ENCODE data around the gene MRPL36. TPM values are rescaled to one million over a fixed set of nuclear protein-coding genes. Genes with fewer than 3 reads are reported as not detected.

The MRPL36 gene
- total and polyA plus RNA-seq, 2 experiments from 2014 or later: 47.5 to 149 TPM

DNA sequence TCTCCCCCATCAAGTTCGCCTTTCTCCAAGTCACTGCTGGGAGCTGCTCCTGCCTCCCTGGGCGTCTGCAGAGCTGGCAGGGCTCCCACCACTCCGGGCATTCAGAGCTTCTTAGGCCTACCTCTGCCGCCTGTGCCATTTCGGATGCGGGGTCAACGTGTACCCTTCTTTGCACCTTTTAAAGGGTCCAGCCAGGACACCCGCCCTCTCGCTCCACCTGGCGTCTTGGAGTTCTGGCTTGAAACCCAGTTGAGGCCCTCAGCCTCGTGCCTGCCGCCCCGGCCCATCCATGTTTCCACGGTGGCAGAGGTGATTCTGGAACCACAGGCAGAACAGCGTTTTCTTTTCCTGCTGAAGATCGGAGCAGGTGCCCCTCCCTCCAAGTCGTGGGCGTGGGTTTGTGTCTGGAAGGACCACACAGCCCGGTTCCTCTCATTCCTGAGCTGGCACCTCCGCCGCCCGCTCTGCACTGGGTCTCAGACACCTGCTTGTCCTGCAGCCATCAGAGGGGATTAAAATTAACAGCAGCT is 34.5 kb upstream of the MRPL36 start (continued):
- TF ChIP-seq, protein P1, sequence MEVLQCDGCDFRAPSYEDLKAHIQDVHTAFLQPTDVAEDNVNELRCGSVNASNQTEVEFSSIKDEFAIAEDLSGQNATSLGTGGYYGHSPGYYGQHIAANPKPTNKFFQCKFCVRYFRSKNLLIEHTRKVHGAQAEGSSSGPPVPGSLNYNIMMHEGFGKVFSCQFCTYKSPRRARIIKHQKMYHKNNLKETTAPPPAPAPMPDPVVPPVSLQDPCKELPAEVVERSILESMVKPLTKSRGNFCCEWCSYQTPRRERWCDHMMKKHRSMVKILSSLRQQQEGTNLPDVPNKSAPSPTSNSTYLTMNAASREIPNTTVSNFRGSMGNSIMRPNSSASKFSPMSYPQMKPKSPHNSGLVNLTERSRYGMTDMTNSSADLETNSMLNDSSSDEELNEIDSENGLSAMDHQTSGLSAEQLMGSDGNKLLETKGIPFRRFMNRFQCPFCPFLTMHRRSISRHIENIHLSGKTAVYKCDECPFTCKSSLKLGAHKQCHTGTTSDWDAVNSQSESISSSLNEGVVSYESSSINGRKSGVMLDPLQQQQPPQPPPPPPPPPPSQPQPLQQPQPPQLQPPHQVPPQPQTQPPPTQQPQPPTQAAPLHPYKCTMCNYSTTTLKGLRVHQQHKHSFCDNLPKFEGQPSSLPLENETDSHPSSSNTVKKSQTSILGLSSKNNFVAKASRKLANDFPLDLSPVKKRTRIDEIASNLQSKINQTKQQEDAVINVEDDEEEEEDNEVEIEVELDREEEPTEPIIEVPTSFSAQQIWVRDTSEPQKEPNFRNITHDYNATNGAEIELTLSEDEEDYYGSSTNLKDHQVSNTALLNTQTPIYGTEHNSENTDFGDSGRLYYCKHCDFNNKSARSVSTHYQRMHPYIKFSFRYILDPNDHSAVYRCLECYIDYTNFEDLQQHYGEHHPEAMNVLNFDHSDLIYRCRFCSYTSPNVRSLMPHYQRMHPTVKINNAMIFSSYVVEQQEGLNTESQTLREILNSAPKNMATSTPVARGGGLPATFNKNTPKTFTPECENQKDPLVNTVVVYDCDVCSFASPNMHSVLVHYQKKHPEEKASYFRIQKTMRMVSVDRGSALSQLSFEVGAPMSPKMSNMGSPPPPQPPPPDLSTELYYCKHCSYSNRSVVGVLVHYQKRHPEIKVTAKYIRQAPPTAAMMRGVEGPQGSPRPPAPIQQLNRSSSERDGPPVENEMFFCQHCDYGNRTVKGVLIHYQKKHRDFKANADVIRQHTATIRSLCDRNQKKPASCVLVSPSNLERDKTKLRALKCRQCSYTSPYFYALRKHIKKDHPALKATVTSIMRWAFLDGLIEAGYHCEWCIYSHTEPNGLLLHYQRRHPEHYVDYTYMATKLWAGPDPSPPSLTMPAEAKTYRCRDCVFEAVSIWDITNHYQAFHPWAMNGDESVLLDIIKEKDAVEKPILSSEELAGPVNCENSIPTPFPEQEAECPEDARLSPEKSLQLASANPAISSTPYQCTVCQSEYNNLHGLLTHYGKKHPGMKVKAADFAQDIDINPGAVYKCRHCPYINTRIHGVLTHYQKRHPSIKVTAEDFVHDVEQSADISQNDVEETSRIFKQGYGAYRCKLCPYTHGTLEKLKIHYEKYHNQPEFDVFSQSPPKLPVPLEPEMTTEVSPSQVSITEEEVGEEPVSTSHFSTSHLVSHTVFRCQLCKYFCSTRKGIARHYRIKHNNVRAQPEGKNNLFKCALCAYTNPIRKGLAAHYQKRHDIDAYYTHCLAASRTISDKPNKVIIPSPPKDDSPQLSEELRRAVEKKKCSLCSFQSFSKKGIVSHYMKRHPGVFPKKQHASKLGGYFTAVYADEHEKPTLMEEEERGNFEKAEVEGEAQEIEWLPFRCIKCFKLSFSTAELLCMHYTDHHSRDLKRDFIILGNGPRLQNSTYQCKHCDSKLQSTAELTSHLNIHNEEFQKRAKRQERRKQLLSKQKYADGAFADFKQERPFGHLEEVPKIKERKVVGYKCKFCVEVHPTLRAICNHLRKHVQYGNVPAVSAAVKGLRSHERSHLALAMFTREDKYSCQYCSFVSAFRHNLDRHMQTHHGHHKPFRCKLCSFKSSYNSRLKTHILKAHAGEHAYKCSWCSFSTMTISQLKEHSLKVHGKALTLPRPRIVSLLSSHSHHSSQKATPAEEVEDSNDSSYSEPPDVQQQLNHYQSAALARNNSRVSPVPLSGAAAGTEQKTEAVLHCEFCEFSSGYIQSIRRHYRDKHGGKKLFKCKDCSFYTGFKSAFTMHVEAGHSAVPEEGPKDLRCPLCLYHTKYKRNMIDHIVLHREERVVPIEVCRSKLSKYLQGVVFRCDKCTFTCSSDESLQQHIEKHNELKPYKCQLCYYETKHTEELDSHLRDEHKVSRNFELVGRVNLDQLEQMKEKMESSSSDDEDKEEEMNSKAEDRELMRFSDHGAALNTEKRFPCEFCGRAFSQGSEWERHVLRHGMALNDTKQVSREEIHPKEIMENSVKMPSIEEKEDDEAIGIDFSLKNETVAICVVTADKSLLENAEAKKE (CRISPR knock-in tag; IDR thresholded peaks at IDR 0.05): no peak
- TF ChIP-seq STAT1 (IDR thresholded peaks at IDR 0.05; ENCODE audit: unreplicated experiment): no peak
- no peak for TF ChIP-seq ZNF114 (CRISPR knock-in tag; IDR thresholded peaks at IDR 0.05)
- TF ChIP-seq, protein P2, sequence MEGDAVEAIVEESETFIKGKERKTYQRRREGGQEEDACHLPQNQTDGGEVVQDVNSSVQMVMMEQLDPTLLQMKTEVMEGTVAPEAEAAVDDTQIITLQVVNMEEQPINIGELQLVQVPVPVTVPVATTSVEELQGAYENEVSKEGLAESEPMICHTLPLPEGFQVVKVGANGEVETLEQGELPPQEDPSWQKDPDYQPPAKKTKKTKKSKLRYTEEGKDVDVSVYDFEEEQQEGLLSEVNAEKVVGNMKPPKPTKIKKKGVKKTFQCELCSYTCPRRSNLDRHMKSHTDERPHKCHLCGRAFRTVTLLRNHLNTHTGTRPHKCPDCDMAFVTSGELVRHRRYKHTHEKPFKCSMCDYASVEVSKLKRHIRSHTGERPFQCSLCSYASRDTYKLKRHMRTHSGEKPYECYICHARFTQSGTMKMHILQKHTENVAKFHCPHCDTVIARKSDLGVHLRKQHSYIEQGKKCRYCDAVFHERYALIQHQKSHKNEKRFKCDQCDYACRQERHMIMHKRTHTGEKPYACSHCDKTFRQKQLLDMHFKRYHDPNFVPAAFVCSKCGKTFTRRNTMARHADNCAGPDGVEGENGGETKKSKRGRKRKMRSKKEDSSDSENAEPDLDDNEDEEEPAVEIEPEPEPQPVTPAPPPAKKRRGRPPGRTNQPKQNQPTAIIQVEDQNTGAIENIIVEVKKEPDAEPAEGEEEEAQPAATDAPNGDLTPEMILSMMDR (conservative IDR thresholded peaks at IDR 0.05; ENCODE audit: low read depth in 2 of 2): no peak
- TF ChIP-seq, protein P3, sequence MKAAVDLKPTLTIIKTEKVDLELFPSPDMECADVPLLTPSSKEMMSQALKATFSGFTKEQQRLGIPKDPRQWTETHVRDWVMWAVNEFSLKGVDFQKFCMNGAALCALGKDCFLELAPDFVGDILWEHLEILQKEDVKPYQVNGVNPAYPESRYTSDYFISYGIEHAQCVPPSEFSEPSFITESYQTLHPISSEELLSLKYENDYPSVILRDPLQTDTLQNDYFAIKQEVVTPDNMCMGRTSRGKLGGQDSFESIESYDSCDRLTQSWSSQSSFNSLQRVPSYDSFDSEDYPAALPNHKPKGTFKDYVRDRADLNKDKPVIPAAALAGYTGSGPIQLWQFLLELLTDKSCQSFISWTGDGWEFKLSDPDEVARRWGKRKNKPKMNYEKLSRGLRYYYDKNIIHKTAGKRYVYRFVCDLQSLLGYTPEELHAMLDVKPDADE (IDR thresholded peaks at IDR 0.05): no peak
- TF ChIP-seq ZNF331 (CRISPR knock-in tag; IDR thresholded peaks at IDR 0.05; ENCODE audit: low read depth): no peak
- TF ChIP-seq EZH2phosphoT487 (IDR thresholded peaks at IDR 0.05; ENCODE audit: unreplicated experiment): no peak
- no peak for TF ChIP-seq JUNB (IDR thresholded peaks at IDR 0.05; ENCODE audit: unreplicated experiment)
- TF ChIP-seq POLR2AphosphoS5 (IDR thresholded peaks at IDR 0.05; ENCODE audit: low read depth): no peak

Measured in GM23338 (cell line).